Endodermal cell (in vitro differentiated cells): ENCODE measurements around the gene ARVCF. TPM values are rescaled to one million over a fixed set of nuclear protein-coding genes. Genes with fewer than 3 reads are reported as not detected.

Experiments
- DNase-seq: peaks from one replicate; pipeline ENCODE4 v3.0.0-alpha.2; 2017
- H3K27ac ChIP-seq: 2 replicates; pipeline ENCODE4 v1.5.1; 2013; ENCODE audit warnings: mild to moderate bottlenecking, low read depth, low read length, moderate library complexity
- H3K27me3 ChIP-seq: 2 replicates; pipeline ENCODE4 v1.6.1; 2013; ENCODE audit warnings: mild to moderate bottlenecking, low read length, moderate library complexity; ENCODE audit not compliant: insufficient read depth, control insufficient read depth, poor library complexity, severe bottlenecking
- H3K36me3 ChIP-seq: 2 replicates; pipeline ENCODE4 v1.7.0; 2013; ENCODE audit warnings: mild to moderate bottlenecking, low read length, moderate library complexity; ENCODE audit not compliant: control insufficient read depth, insufficient read depth
- H3K4me1 ChIP-seq: one replicate; pipeline ENCODE4 v1.7.0; 2013; ENCODE audit warnings: low read length; ENCODE audit not compliant: control insufficient read depth, insufficient read depth
- H3K4me3 ChIP-seq: 2 replicates; pipeline ENCODE4 v1.5.1; 2013; ENCODE audit warnings: mild to moderate bottlenecking, low read length, moderate library complexity
- H3K9ac ChIP-seq: 2 replicates; pipeline ENCODE4 v1.6.1; 2013; ENCODE audit warnings: mild to moderate bottlenecking, low read length, moderate library complexity; ENCODE audit not compliant: poor library complexity, severe bottlenecking; ENCODE audit errors: extremely low read depth
- H3K9me3 ChIP-seq: 2 replicates; pipeline ENCODE4 v1.6.1; 2013; ENCODE audit warnings: mild to moderate bottlenecking, low read length, moderate library complexity; ENCODE audit not compliant: control insufficient read depth
- H3K27ac Mint-ChIP-seq: 2 replicates; pipeline ENCODE4 v1.8.0; 2020; ENCODE audit warnings: mixed read lengths
- H3K27me3 Mint-ChIP-seq: 2 replicates; pipeline ENCODE4 v1.8.0; 2021; ENCODE audit warnings: mild to moderate bottlenecking, mixed read lengths; ENCODE audit not compliant: insufficient read depth
- H3K36me3 Mint-ChIP-seq: 2 replicates; pipeline ENCODE4 v1.8.0; 2020; ENCODE audit warnings: low read depth, mixed read lengths
- H3K4me1 Mint-ChIP-seq: 2 replicates; pipeline ENCODE4 v1.8.0; 2020; ENCODE audit warnings: mixed read lengths
- H3K4me3 Mint-ChIP-seq: 2 replicates; pipeline ENCODE4 v1.8.0; 2020; ENCODE audit warnings: mild to moderate bottlenecking, moderate library complexity, mixed read lengths
- H3K9me3 Mint-ChIP-seq: 2 replicates; pipeline ENCODE4 v1.8.0; 2020; ENCODE audit warnings: mild to moderate bottlenecking, mixed read lengths
- CTCF ChIP-seq: fragments of 200-600 bp; sonication (generic); conservative IDR thresholded peaks from 2 replicates; pipeline ENCODE4 v1.5.0; 2021; ENCODE audit warnings: antibody characterized with exemption, mild to moderate bottlenecking
- WGBS, 2 experiments: methylation state at CpG; one replicate each; pipeline versions ENCODE4 v1.1.5 to v1.1.7; 2013; ENCODE audit warnings: missing lambda C conversion rate in 2 of 2, mixed read lengths in 1 of 2; ENCODE audit not compliant: insufficient coverage in 1 of 2, insufficient read length in 1 of 2; 5-methylcytosine and 5-hydroxymethylcytosine counted together
- total RNA-seq, 2 donors: library from RNA; stranded (reverse); fragmentation: NEBNext Ultra II Directional in 1 of 2; extraction: Animal tissue kit (Norgen Biotek cat#: 25700) in 1 of 2; gene quantifications; 2 replicates in 1 of 2; 3 replicates in 1 of 2; pipeline ENCODE4 v1.2.1, GENCODE V29; 2021

Gene ARVCF
- total RNA-seq, 2 donors from 2014 or later = 48.3 to 61.3 TPM

- Histone ChIP-seq H3K4me3 (no peak overlapping the region), H3K27ac (no peak overlapping the region), H3K27me3 (no peaks in the 10 kb centered on the region), H3K36me3 (peaks cover 9% of the 10 kb centered on the region), H3K9me3 (no peaks in the 10 kb centered on the region), H3K9ac (no peak overlapping the region), H3K4me1 (no peaks in the 10 kb centered on the region)
- peak overlapping the region; percentile 35 for H3K27ac Mint-ChIP-seq
- no peaks in the 10 kb centered on the region for H3K27me3 Mint-ChIP-seq
- 93 to 94% methylated on average over 6 to 10 of the region's 10 CpGs for WGBS, 2 experiments
- DNase-seq = no peak
- no peak overlapping the region for H3K4me3 Mint-ChIP-seq
- no peaks in the 10 kb centered on the region for H3K9me3 Mint-ChIP-seq
- no peak for TF ChIP-seq CTCF
- H3K36me3 Mint-ChIP-seq = peaks cover 25% of the 10 kb centered on the region
- peaks cover 5% of the 10 kb centered on the region for H3K4me1 Mint-ChIP-seq
Measured at GRCh38 chr22:20036084-20036482, 19.5 kb upstream of the ARVCF start.

- Histone ChIP-seq H3K27me3 (no peaks in the 10 kb centered on the region), H3K27ac (no peak overlapping the region), H3K4me3 (no peak overlapping the region), H3K4me1 (no peaks in the 10 kb centered on the region), H3K36me3 (peaks cover 9% of the 10 kb centered on the region), H3K9me3 (no peaks in the 10 kb centered on the region), H3K9ac (no peak overlapping the region)
- 87 to 93% methylated on average over 12 to 16 of the region's 16 CpGs for WGBS, 2 experiments
- Mint-ChIP-seq H3K36me3 (peaks cover 25% of the 10 kb centered on the region), H3K9me3 (no peaks in the 10 kb centered on the region), H3K4me1 (peaks cover 5% of the 10 kb centered on the region), H3K4me3 (no peak overlapping the region), H3K27ac (no peak overlapping the region), H3K27me3 (no peaks in the 10 kb centered on the region)
- no peak for DNase-seq
- TF ChIP-seq CTCF = no peak
Measured at GRCh38 chr22:20035375-20036083, 18.9 kb upstream of the ARVCF start.

DNA sequence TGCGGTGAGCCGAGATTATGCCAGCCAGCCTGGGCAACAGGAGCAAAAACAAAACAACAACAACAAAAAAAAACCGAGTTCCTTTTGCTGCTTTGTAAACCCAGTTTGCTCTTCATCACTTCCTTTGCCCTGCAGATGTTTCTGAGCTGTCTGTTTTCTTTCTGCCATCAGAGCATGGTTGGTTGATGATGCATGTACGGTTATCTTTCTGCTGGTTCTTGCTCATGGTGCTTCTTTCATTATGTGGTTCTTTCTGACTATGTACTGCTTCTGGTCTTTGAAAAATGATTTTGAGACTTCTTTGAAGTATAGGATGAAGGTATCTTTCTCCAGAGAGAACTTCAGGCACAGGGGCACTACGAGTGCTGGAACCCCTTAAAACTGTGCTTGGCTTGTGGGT lies 17.5 kb upstream of the ARVCF start:
- Histone ChIP-seq H3K4me3 (no peak overlapping the region), H3K27me3 (no peaks in the 10 kb centered on the region), H3K36me3 (peaks cover 9% of the 10 kb centered on the region), H3K9ac (no peak overlapping the region), H3K27ac (no peak overlapping the region), H3K4me1 (no peaks in the 10 kb centered on the region), H3K9me3 (no peaks in the 10 kb centered on the region)
- Mint-ChIP-seq H3K4me1 (peaks cover 5% of the 10 kb centered on the region), H3K27ac (no peak overlapping the region), H3K9me3 (no peaks in the 10 kb centered on the region), H3K36me3 (peaks cover 17% of the 10 kb centered on the region), H3K27me3 (no peaks in the 10 kb centered on the region), H3K4me3 (no peak overlapping the region)
- TF ChIP-seq CTCF = no peak
- DNase-seq = no peak
- WGBS, 2 experiments = 83% methylated on average over 1 to 5 of the region's 5 CpGs
